Peyer's patch (tissue), 4 donors: ENCODE measurements around the gene EVL.

ENCODE experiments used
- CTCF ChIP-seq, 6 experiments: fragments of 450-650 bp in 4 of 6; fragments of 200-600 bp in 2 of 6; sonication (generic) in 1 of 6; IDR thresholded peaks; one replicate each; pipeline ENCODE4 v1.5.1; 2017 to 2019; ENCODE audit warnings: antibody characterized with exemption in 6 of 6, mild to moderate bottlenecking in 3 of 6, moderate library complexity in 1 of 6
- POLR2A ChIP-seq, 2 donors: fragments of 450-650 bp; IDR thresholded peaks; one replicate each; pipeline ENCODE4 v1.5.1; 2017; ENCODE audit warnings: antibody characterized with exemption in 2 of 2, mild to moderate bottlenecking in 2 of 2, moderate library complexity in 2 of 2

- TF ChIP-seq CTCF (IDR thresholded peaks at IDR 0.05) = no peak
- no peak for TF ChIP-seq POLR2A (IDR thresholded peaks at IDR 0.05)
Measured at GRCh38 chr14:100135784-100136183, 70.6 kb downstream of the EVL start.
